Body of pancreas (tissue), 4 donors: ENCODE results near the gene PLA2G2E. TPM values are rescaled to one million over a fixed set of nuclear protein-coding genes. Genes with fewer than 3 reads are reported as not detected.

Experiments used
- ATAC-seq: fragments of 150-250 bp; one replicate; pipeline ENCODE4 v1.9.1; 2016
- DNase-seq, 4 donors: peaks; one replicate each; pipeline ENCODE4 v3.0.0-alpha.2; 2019
- H3K27ac ChIP-seq, 4 donors: fragments of 200-600 bp; sonication (generic); 1 replicate in 3 of 4; 2 replicates in 1 of 4; pipeline versions ENCODE4 v1.5.1 to v1.6.1; 2016 to 2019; ENCODE audit warnings: mild to moderate bottlenecking in 1 of 4, mixed read lengths in 1 of 4, moderate library complexity in 1 of 4
- H3K27me3 ChIP-seq, 2 donors: fragments of 200-600 bp; sonication (generic); one replicate each; pipeline ENCODE4 v1.6.0; 2016; ENCODE audit warnings: mild to moderate bottlenecking in 1 of 2
- H3K36me3 ChIP-seq, 2 donors: fragments of 200-600 bp; sonication (generic); replicated peaks in 1 of 2; 2 replicates each; pipeline ENCODE4 v1.5.1; 2016; ENCODE audit warnings: low read depth in 2 of 2; ENCODE audit not compliant: insufficient read depth in 1 of 2
- H3K4me1 ChIP-seq: fragments of 200-600 bp; sonication (generic); one replicate; pipeline ENCODE4 v1.6.0; 2016
- H3K4me3 ChIP-seq, 2 donors: fragments of 200-600 bp; sonication (generic); 1 replicate in 1 of 2; 2 replicates in 1 of 2; pipeline ENCODE4 v1.5.1; 2016 to 2019
- H3K9me3 ChIP-seq, 3 donors: fragments of 200-600 bp; sonication (generic); 1 replicate in 2 of 3; 2 replicates in 1 of 3; pipeline ENCODE4 v1.5.1; 2016
- POLR2A ChIP-seq, 3 donors: fragments of 450-650 bp; IDR thresholded peaks; one replicate each; pipeline ENCODE4 v1.6.1; 2016; ENCODE audit warnings: antibody characterized with exemption in 3 of 3, mild to moderate bottlenecking in 2 of 3
- WGBS, 2 donors: methylation state at CpG; one replicate each; pipeline ENCODE4 v1.1.5; 2017; 5-methylcytosine and 5-hydroxymethylcytosine counted together
- intact Hi-C: fragments of 100-400 bp; cut with DNase I; formaldehyde crosslinking; loops from one replicate; pipeline ENCODE4 v1.15.1; 2023
- total RNA-seq, 2 donors: library from RNA; depleted of rRNA; stranded (reverse); fragments of >200 nt; gene quantifications; one replicate each; pipeline ENCODE4 v1.1.0, GENCODE V29; 2016
- TF ChIP-seq, protein P1 (sequence below), 7 experiments: fragments of 450-650 bp in 4 of 7; fragments of 200-600 bp in 3 of 7; sonication (generic) in 3 of 7; IDR thresholded peaks; one replicate each; pipeline ENCODE4 v1.5.1; 2016 to 2019; ENCODE audit warnings: antibody characterized with exemption in 7 of 7

The PLA2G2E gene
- total RNA-seq, 2 donors from 2014 or later = not detected

DNA sequence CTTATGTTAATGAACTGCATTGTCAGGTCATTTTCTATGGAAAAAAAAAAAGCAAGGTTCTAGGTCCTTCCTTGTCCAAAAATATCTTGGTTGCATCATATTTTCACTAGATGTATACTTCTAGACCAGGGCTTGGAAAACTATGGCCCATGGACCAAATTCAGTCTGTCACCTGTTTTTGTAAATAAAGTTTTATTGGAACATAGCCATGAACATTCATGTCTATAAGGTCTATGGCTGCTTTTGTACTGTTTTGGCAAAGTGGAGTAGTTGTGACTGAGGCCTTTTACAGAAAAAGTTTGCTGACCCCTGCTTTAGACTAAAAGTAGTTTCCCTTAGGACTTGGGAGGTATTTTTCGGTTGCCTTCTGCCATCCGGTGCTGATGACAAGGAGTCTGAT is 19.2 kb upstream of the PLA2G2E start:
- no peak overlapping the region for H3K27ac ChIP-seq
- H3K4me1 ChIP-seq = peaks cover 4% of the 10 kb centered on the region
- TF ChIP-seq, protein P1, sequence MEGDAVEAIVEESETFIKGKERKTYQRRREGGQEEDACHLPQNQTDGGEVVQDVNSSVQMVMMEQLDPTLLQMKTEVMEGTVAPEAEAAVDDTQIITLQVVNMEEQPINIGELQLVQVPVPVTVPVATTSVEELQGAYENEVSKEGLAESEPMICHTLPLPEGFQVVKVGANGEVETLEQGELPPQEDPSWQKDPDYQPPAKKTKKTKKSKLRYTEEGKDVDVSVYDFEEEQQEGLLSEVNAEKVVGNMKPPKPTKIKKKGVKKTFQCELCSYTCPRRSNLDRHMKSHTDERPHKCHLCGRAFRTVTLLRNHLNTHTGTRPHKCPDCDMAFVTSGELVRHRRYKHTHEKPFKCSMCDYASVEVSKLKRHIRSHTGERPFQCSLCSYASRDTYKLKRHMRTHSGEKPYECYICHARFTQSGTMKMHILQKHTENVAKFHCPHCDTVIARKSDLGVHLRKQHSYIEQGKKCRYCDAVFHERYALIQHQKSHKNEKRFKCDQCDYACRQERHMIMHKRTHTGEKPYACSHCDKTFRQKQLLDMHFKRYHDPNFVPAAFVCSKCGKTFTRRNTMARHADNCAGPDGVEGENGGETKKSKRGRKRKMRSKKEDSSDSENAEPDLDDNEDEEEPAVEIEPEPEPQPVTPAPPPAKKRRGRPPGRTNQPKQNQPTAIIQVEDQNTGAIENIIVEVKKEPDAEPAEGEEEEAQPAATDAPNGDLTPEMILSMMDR (IDR thresholded peaks at IDR 0.05) = no peak
- no peak for TF ChIP-seq POLR2A (IDR thresholded peaks at IDR 0.05)
- WGBS, 2 donors = 90 to 92% methylated on average over 2 of the region's 2 CpGs
- intact Hi-C loops = no loop called here
- no peaks in the 10 kb centered on the region for H3K36me3 ChIP-seq
- H3K9me3 ChIP-seq = peaks cover 0 to 6% (median 0%) of the 10 kb centered on the region in 3 donors
- H3K27me3 ChIP-seq = no peaks in the 10 kb centered on the region
- no peak for DNase-seq
- H3K4me3 ChIP-seq = no peak overlapping the region
- no peak for ATAC-seq

DNA sequence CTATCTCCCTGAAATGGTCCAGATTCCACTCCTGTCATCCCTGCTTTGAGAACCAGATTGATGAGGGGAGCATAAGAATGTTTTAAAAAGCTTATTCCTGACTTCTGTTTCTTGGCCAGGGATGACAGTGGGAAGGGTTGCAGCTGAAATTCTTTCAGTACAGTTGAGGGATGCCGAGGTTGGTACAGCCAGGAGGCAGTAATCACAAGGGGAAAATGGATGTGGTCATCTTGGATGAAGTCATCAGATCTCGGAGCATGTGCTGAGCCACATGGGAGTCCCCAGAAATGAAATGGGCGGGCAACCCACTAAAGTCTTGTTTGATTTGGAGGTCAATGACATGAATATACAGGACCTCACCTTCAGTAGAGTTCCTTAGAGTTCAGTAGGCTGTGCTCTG is 18.7 kb upstream of the PLA2G2E start:
- WGBS, 2 donors = 78 to 84% methylated on average over 3 of the region's 3 CpGs
- intact Hi-C loops = no loop called here
- Histone ChIP-seq H3K4me1 (peaks cover 4% of the 10 kb centered on the region), H3K27ac (no peak overlapping the region), H3K27me3 (no peaks in the 10 kb centered on the region), H3K9me3 (peaks cover 0 to 6% (median 0%) of the 10 kb centered on the region in 3 donors), H3K36me3 (no peaks in the 10 kb centered on the region), H3K4me3 (no peak overlapping the region)
- DNase-seq (no peak), ATAC-seq (no peak)
- TF ChIP-seq POLR2A (IDR thresholded peaks at IDR 0.05) = no peak
- TF ChIP-seq, protein P1 (IDR thresholded peaks at IDR 0.05) = no peak

GRCh38 chr1:19941206-19941568 is 17.8 kb upstream of the PLA2G2E start:
- no peak for TF ChIP-seq POLR2A (IDR thresholded peaks at IDR 0.05)
- TF ChIP-seq, protein P1 (IDR thresholded peaks at IDR 0.05) = no peak
- intact Hi-C loops = no loop called here
- DNase-seq (no peak), ATAC-seq (no peak)
- H3K4me1 ChIP-seq = no peaks in the 10 kb centered on the region
- no peaks in the 10 kb centered on the region for H3K27me3 ChIP-seq
- no peak overlapping the region for H3K4me3 ChIP-seq
- peaks cover 0 to 6% (median 0%) of the 10 kb centered on the region in 3 donors for H3K9me3 ChIP-seq
- H3K27ac ChIP-seq = no peak overlapping the region
- WGBS, 2 donors = 76 to 97% methylated on average over 3 of the region's 3 CpGs
- H3K36me3 ChIP-seq = no peaks in the 10 kb centered on the region

DNA sequence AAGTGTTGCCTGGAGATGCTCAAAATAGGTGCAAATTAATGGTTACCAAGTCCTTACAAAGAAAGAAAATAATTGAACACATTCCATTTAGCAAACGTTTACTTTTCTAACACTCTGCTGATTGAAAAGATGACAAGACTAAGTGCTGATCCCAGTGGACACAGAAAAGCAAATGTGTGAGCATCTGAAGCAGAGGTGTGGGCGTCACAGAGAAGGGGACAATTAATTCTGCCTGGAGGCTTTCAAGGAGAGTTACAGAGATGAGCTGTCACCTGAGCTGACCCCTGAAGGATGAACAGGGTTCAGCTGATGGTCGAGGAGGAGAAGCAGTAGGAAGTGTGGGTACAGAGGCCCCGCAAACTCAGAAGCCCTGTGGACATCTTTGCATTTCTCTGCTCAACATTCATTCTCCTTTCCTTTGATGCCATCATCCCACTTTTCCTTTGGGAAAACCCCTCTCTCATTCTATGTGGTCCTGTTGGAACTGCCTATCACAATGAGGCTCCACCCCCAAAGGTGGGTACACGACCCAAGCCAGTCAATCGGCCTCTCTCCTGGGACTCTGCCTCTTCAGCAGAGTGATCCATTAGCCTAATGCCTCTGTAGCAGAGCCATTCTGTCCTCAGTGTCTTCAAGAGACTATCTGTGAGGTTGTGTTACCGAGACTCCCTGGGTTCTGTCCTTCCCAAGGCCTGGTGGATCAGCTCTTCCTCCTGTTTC is 17.2 kb upstream of the PLA2G2E start:
- no peak for DNase-seq
- no peak for TF ChIP-seq POLR2A (IDR thresholded peaks at IDR 0.05)
- TF ChIP-seq, protein P1 (IDR thresholded peaks at IDR 0.05) = no peak
- no peak for ATAC-seq
- Histone ChIP-seq H3K4me3 (no peak overlapping the region), H3K36me3 (no peaks in the 10 kb centered on the region), H3K27ac (no peak overlapping the region), H3K4me1 (no peaks in the 10 kb centered on the region), H3K9me3 (peaks cover 0 to 6% (median 0%) of the 10 kb centered on the region in 3 donors), H3K27me3 (no peaks in the 10 kb centered on the region)
- WGBS, 2 donors = 47 to 54% methylated on average over 7 of the region's 7 CpGs
- intact Hi-C loops = no loop called here

DNA sequence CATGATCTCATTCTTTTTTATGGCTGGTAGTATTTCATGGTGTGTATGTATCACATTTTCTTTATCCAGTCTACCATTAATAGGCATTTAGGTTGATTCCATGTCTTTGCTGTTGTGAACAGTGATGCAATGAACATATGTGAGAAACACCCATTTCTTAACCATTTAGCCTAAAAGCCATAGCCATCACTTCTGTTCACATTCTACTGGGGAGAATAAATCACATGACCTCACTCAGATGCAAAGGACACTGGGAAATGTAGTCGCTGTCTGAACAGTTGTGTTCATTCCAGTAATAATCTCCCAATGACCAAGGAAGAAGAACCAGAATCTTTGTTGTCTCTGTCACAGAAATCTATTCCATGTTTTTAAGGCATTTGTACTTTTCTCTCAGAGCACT is 15.1 kb upstream of the PLA2G2E start:
- ATAC-seq = no peak
- H3K4me3 ChIP-seq = no peak overlapping the region
- no peak for DNase-seq
- intact Hi-C loops = no loop called here
- no peaks in the 10 kb centered on the region for H3K4me1 ChIP-seq
- TF ChIP-seq POLR2A (IDR thresholded peaks at IDR 0.05) = no peak
- TF ChIP-seq, protein P1 (IDR thresholded peaks at IDR 0.05) = no peak
- H3K27me3 ChIP-seq = no peaks in the 10 kb centered on the region
- H3K27ac ChIP-seq = no peak overlapping the region
- H3K36me3 ChIP-seq = no peaks in the 10 kb centered on the region
- 91 to 100% methylated on average over 1 of the region's 1 CpG for WGBS, 2 donors
- H3K9me3 ChIP-seq = peaks cover 0 to 6% (median 0%) of the 10 kb centered on the region in 3 donors
